Activated CD4-positive, alpha-beta T cell treated with anti-CD3 and anti-CD28 coated beads, Interleukin-2, amount 10 ng/mL, durations not matched to agents 24 days and 14 days (primary cell): ENCODE data around the gene LPXN. TPM values are rescaled to one million over a fixed set of nuclear protein-coding genes. Genes with fewer than 3 reads are reported as not detected.
A peak's percentile ranks its signal among the peaks of the same experiment; 100 is the strongest.
"Not testable (repeated sequence)": the region's sequence is repeated elsewhere in the genome, so short reads cannot be mapped to it uniquely, and the experiment has no call there.

Source experiments
- DNase-seq: peaks from one replicate; pipeline ENCODE4 v3.0.0; 2022
- H3K27ac Mint-ChIP-seq: one replicate; pipeline ENCODE4 v1.8.0; 2022; ENCODE audit warnings: mild to moderate bottlenecking, mixed read lengths
- H3K27me3 Mint-ChIP-seq: one replicate; pipeline ENCODE4 v1.8.0; 2022; ENCODE audit warnings: mixed read lengths
- H3K36me3 Mint-ChIP-seq: one replicate; pipeline ENCODE4 v1.8.0; 2022; ENCODE audit warnings: low read depth, mild to moderate bottlenecking, mixed read lengths
- H3K4me1 Mint-ChIP-seq: one replicate; pipeline ENCODE4 v1.8.0; 2021; ENCODE audit warnings: mixed read lengths
- H3K4me3 Mint-ChIP-seq: one replicate; pipeline ENCODE4 v1.8.0; 2022; ENCODE audit warnings: mild to moderate bottlenecking, moderate library complexity, mixed read lengths
- H3K9me3 Mint-ChIP-seq: one replicate; pipeline ENCODE4 v1.8.0; 2021; ENCODE audit warnings: mixed read lengths
- intact Hi-C: fragments of 100-400 bp; cut with micrococcal nuclease; formaldehyde crosslinking; loops from one replicate; pipeline ENCODE4 v1.15.1; 2023
- total RNA-seq: library from RNA; stranded (reverse); gene quantifications from 2 replicates; pipeline ENCODE4 v1.2.3, GENCODE V29; 2022

LPXN gene
- total RNA-seq, 1 donor from 2014 or later, result 86.3 TPM

DNA sequence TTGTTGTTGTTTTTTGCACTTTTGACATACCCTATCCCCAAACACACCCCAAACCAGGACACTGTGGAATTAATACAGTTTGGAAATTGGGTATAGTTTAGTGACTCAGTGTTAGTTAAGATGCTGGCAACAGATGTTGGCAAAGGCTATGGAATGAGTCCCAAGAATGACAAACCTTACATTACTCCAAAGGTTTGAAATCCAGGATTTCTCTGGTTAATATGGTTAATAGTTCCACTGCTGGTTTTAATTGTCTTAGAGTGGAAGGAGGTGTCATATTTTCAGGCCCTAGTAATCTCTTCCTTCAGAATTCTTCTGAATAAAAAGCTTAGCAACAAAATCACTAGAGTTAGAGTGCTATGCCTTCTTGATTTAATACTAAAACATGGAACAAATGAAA, 775 bp downstream of the LPXN start:
- peaks cover 61% of the 10 kb centered on the region for H3K4me1 Mint-ChIP-seq
- intact Hi-C loops, result loop anchor here (2.0 to 5.0 kb wide), 2 partner anchors 1148 to 1238 kb away; partner anchors contain the start of genes P2RX3, SLC43A3 and SSRP1
- peak overlapping the region; percentile 93 for H3K4me3 Mint-ChIP-seq
- no peak for DNase-seq
- no peaks in the 10 kb centered on the region for H3K9me3 Mint-ChIP-seq
- peaks cover 4% of the 10 kb centered on the region for H3K27me3 Mint-ChIP-seq
- H3K36me3 Mint-ChIP-seq, result peaks cover 32% of the 10 kb centered on the region
- H3K27ac Mint-ChIP-seq, result peak overlapping the region; percentile 95

DNA sequence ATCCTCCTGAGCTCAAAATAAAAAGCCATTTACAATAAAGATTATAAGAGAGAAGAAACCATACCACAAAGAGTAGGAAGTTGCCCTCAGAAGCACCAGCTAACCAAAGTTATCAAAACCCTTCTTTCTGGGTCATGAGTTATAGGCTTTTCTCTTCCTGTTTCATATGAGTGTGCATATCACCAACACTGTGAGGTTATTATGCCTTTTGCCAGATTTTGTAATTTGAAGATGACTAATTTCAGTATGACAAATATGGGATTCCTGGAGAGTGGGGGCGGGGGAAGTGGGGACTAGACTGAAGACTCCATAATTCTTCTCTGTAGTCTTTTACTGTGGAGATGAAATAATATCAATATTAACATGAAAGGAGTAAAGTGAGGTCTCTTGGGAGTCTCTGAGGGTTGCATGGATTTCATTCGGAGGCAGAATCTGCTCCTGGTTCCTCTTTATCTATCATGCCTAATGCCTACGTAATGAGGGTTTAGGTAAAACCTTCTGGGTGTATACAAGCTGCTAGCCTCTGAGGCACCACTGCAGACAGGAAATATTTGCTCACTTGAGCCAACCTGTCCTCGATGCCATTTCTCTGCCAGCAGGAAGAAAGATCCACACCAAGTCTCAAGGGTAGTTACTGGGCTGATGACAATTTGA, 2.1 kb downstream of the LPXN start:
- DNase-seq, result peak; percentile 77
- H3K4me1 Mint-ChIP-seq, result peaks cover 66% of the 10 kb centered on the region

DNA sequence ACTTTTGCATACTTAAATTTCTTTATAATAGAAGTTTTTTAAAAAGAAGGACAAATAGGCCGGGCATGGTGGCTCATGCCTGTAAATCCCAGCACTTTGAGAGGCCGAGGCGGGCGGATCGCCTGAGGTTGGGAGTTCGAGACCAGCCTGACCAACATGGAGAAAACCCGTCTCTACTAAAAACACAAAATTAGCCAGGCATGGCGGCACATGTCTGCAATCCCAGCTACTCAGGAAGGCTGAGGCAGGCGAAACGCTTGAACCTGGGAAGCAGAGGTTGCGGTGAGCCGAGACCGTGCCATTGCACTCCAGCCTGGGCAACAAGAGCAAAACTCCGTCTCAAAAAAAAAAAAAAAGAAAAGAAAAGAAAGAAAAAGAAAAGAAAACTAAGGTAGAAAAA, 2.8 kb downstream of the LPXN start:
- not testable (repeated sequence) for DNase-seq, H3K27me3 Mint-ChIP-seq, H3K9me3 Mint-ChIP-seq
- H3K4me3 Mint-ChIP-seq, result peak overlapping the region; percentile 93
- peak overlapping the region; percentile 95 for H3K27ac Mint-ChIP-seq
- peaks cover 65% of the 10 kb centered on the region for H3K4me1 Mint-ChIP-seq
- intact Hi-C loops, result loop anchor here (1.0 kb wide), 1 partner anchor 48 kb away; no protein-coding TSS in a partner anchor
- H3K36me3 Mint-ChIP-seq, result peaks cover 39% of the 10 kb centered on the region

More for the DNA sequence above, 2.1 kb downstream of the LPXN start:
- Mint-ChIP-seq H3K27me3 (peaks cover 4% of the 10 kb centered on the region), H3K9me3 (no peaks in the 10 kb centered on the region), H3K27ac (peak overlapping the region; percentile 95), H3K36me3 (peaks cover 39% of the 10 kb centered on the region), H3K4me3 (peak overlapping the region; percentile 93)
- intact Hi-C loops, result loop anchor here (1.0 to 2.0 kb wide), 2 partner anchors 48 to 1147 kb away; partner anchors contain the start of gene SLC43A3

DNA sequence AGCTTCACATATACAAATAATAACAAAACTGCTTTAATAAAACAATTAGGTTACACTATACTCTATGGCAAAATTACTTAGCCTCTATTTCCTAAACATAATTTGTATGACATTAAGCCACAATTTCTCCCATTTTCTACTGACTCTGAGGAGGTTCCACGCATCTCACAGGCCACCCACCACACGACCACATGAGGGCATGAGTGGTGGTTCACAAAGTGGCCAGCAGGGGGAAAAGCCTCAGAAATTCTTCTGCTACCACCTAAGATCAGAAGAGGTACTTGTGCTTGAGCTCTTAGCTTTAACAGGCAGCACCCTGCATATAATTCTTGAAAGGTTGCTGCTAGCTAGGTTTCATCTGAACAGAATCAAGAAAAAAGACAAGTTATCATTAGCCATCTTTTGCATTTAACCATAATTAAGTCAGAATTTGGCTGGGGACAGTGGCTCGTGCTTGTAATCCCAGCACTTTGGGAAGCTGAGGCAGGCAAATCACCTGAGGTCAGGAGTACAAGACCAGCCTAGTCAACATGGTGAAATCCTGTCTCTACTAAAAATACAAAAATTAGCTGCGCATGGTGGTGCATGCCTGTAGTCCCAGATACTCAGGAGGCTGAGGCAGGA, 7.7 kb downstream of the LPXN start:
- intact Hi-C loops, result loop anchor here (2.0 kb wide), 1 partner anchor 107 kb away; no protein-coding TSS in a partner anchor
- H3K27ac Mint-ChIP-seq, result peak overlapping the region; percentile 80
- DNase-seq, result peak; percentile 91
- H3K9me3 Mint-ChIP-seq, result no peaks in the 10 kb centered on the region
- peaks cover 49% of the 10 kb centered on the region for H3K36me3 Mint-ChIP-seq
- no peaks in the 10 kb centered on the region for H3K27me3 Mint-ChIP-seq
- H3K4me1 Mint-ChIP-seq, result peaks cover 47% of the 10 kb centered on the region
- peak overlapping the region; percentile 11 for H3K4me3 Mint-ChIP-seq

DNA sequence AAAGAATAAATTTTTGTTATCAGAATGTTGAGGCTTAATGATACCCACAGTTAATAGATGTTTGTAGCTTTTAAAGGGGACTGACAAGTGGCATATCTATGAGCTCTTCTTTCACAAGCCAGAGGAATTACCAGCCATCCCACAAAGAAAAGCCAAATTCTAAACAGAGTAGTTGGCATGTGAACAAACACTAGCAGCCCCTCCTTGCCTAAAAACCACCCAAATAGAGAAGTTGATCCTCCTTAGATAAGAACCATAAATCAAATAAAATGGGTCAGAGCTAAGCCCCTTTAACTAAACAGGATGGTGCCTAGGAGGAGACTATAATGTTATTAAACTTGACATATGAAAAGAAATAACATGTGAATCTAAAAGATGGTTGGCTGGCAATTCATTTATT, 11.4 kb downstream of the LPXN start:
- Mint-ChIP-seq H3K4me3 (no peak overlapping the region), H3K27ac (no peak overlapping the region), H3K36me3 (peaks cover 45% of the 10 kb centered on the region), H3K4me1 (peaks cover 44% of the 10 kb centered on the region), H3K9me3 (no peaks in the 10 kb centered on the region), H3K27me3 (no peaks in the 10 kb centered on the region)
- intact Hi-C loops, result no loop called here
- no peak for DNase-seq

DNA sequence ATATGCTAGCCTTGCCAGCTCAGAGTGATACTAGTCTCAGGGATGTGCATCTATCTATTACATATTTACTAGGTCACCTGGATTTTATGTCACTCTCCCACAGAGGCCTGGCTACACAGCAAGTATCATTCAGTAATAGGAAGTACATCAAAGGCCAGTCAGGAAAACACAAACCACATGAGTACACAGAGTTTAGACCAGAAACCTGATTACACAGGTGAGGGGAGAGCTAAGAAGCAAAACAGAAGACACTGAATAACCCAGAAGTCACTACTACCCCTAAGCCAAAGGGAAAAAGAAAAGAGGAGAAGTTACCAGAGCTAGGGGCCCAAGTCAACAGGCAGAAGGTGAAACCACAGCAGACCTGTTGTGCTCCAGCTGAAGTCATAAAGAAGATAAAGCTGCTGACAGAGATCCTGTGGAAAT, 13.3 kb downstream of the LPXN start:
- H3K27me3 Mint-ChIP-seq, result no peaks in the 10 kb centered on the region
- intact Hi-C loops, result no loop called here
- H3K4me1 Mint-ChIP-seq, result peaks cover 31% of the 10 kb centered on the region
- no peak for DNase-seq
- no peaks in the 10 kb centered on the region for H3K9me3 Mint-ChIP-seq
- peak overlapping the region; percentile 38 for H3K4me3 Mint-ChIP-seq
- H3K36me3 Mint-ChIP-seq, result peaks cover 37% of the 10 kb centered on the region
- H3K27ac Mint-ChIP-seq, result peak overlapping the region; percentile 85

DNA sequence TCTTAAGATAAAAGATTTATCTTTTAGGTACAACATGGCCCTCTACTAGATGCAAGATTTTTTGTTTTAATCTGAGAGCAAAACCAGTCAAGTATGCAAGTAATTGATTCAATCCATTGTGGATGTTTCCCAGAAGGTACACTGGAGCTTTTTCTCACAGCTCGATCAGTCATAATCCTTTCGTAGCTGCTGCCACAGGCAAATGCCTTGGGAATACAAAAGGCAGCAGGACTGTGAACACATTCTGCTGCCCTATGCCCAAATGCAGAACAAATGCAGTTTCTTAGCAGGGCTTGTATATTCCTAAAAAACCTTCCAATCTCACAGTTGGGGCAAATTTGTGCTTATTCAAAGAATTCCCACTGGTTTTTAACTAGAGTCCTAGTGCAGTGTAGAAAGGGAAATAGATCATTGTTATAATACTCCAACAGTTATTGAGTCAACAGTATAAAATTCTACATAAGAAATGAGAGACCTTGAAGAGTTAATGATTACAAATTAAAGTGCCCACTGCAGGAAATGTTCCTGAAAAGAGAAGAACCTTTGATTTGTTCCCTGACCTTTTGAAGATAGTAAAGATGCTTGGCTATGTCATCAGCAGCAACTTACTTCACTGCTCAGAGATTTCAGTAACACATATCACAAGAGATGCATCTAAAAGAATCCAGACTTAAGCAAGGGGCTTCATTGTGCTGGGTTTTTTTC, 14.1 kb downstream of the LPXN start:
- H3K4me1 Mint-ChIP-seq, result peaks cover 32% of the 10 kb centered on the region
- no peaks in the 10 kb centered on the region for H3K27me3 Mint-ChIP-seq
- DNase-seq, result no peak
- H3K27ac Mint-ChIP-seq, result no peak overlapping the region
- no peak overlapping the region for H3K4me3 Mint-ChIP-seq
- H3K36me3 Mint-ChIP-seq, result peaks cover 43% of the 10 kb centered on the region
- intact Hi-C loops, result no loop called here
- no peaks in the 10 kb centered on the region for H3K9me3 Mint-ChIP-seq

DNA sequence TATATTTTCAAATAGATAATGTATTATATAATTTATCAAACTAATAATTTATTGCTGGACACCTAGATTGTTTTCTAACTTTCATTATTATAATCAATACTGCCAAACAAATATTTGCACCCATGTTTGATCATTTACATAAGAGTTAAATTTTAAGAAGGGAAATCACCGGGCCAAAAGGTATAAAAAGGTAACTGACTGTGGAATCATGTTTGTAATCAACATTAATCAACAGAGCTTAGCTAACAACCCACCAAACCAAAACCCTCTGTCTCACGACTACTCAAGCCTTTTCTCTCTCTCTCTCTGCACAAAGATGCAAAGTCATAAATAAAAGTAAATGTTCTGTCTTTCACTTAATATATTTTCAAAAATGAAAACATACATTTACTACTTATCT, 14.8 kb downstream of the LPXN start:
- no peaks in the 10 kb centered on the region for H3K27me3 Mint-ChIP-seq
- H3K4me3 Mint-ChIP-seq, result no peak overlapping the region
- H3K9me3 Mint-ChIP-seq, result no peaks in the 10 kb centered on the region
- no peak for DNase-seq
- intact Hi-C loops, result no loop called here
- peaks cover 41% of the 10 kb centered on the region for H3K36me3 Mint-ChIP-seq
- H3K4me1 Mint-ChIP-seq, result peaks cover 32% of the 10 kb centered on the region
- H3K27ac Mint-ChIP-seq, result no peak overlapping the region

DNA sequence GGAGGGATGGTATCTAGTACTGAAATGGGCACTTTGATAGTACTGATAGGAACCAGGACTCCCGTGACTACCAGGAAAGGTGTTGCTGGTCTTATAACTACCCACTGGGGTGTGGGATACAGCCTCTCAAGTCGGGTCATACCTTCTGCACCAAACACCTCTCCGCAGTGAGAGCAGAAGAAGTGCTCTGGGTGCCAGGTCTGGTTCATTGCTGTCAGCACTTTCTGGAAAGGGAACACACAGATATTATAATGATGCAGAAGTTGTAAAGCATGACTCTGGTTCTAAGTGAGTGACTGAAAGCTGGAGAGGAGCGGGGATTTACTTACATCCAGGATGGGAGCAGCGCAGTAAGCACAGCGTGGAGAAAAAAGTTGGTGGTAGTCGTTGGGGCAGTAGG, 26.0 kb downstream of the LPXN start:
- intact Hi-C loops, result no loop called here
- Mint-ChIP-seq H3K9me3 (no peaks in the 10 kb centered on the region), H3K4me3 (no peak overlapping the region), H3K36me3 (peaks cover 83% of the 10 kb centered on the region), H3K27ac (peak overlapping the region; percentile 32), H3K4me1 (peaks cover 4% of the 10 kb centered on the region), H3K27me3 (no peaks in the 10 kb centered on the region)
- DNase-seq, result no peak

DNA sequence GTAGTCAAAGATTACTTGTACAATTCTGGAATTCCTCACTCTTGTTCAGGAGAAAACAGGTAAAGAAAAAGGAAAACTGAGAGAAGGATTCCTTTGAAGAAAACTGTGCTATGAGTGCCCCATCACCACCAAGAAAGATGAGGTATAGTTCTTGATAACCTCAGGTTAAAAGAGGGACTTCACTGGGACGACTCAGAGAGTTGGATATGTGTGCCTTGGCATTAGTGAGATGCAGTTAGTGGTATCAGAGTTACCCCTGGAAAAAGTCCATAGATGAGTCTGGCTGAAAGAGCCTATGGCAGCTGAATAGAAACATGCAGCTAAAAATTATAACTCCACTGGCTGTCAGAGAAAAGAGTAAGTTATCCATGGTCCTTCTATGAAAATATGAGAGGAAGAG, 28.8 kb downstream of the LPXN start:
- H3K4me3 Mint-ChIP-seq, result no peak overlapping the region
- DNase-seq, result no peak
- peaks cover 73% of the 10 kb centered on the region for H3K36me3 Mint-ChIP-seq
- intact Hi-C loops, result no loop called here
- H3K9me3 Mint-ChIP-seq, result no peaks in the 10 kb centered on the region
- no peak overlapping the region for H3K27ac Mint-ChIP-seq
- H3K4me1 Mint-ChIP-seq, result peaks cover 10% of the 10 kb centered on the region
- no peaks in the 10 kb centered on the region for H3K27me3 Mint-ChIP-seq

DNA sequence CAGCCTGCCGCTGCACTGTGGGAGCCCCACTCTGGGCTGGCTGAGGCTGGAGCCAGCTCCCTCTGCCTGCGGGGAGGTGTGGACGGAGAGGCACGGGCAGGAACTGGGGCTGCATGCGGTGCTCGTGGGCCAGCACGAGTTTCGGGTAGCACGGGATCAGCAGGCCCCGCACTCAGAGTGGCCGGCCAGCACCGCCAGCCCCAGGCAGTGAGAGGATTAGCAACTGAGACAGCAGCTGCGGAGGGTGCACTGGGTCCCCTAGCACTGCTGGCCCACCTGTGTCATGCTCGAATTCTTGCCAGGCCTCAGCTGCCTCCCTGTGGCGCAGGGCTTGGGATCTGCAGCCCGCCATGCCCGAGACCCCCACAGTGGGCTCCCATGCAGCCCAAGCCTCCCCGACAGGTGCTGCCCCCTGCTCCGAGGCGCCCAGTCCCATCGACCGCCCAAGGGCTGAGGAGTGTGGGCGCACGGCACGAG, 43.8 kb downstream of the LPXN start:
- Mint-ChIP-seq H3K9me3 (peaks cover 7% of the 10 kb centered on the region), H3K4me3 (no peak overlapping the region), H3K27me3 (no peaks in the 10 kb centered on the region), H3K4me1 (peaks cover 28% of the 10 kb centered on the region), H3K36me3 (peaks cover 81% of the 10 kb centered on the region), H3K27ac (no peak overlapping the region)
- DNase-seq, result no peak
- intact Hi-C loops, result no loop called here

DNA sequence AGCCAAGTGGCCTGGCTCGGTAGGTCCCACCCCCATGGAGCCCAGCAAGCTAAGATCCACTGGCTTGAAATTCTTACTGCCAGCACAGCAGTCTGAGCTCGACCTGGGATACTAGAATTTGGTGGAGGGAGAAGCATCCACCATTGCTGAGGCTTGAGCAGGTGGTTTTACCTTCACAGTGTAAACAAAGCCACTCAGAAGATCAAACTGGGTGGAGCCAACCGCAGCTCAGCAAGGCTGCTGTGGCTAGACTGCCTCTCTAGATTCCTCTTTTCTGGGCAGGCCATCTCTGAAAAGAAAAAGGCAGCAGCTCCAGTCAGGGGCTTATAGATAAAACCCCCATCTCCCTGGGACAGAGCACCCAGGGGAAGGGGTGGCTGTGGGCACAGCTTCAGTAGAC, 45.4 kb downstream of the LPXN start:
- DNase-seq, result peak; percentile 83
- Mint-ChIP-seq H3K27ac (no peak overlapping the region), H3K36me3 (peaks cover 71% of the 10 kb centered on the region)

DNA sequence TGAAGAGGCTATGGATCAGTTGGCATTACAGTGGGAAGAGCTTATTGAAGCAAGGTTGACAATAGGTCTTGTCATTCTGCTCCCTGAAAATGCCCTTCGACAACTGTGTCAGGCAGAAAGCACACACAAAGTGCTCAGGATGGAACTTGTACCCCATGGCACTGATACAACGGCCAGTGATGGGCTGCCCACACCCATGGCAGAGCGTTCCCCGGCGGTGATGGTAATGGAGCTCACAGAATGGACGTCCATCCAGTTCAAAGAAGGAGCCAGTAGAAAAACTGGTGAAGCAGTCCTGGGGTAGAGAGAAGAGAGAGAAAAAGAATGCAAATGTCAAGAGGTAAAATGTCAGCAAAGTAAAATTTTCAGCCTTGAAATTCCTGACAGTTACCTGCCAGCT, 48.2 kb downstream of the LPXN start:
- Mint-ChIP-seq H3K27ac (no peak overlapping the region), H3K4me3 (no peak overlapping the region), H3K9me3 (no peaks in the 10 kb centered on the region), H3K27me3 (no peaks in the 10 kb centered on the region), H3K36me3 (peaks cover 45% of the 10 kb centered on the region), H3K4me1 (peaks cover 37% of the 10 kb centered on the region)
- DNase-seq, result no peak
- intact Hi-C loops, result loop anchor here (5.0 to 10.0 kb wide), 3 partner anchors 863 to 1103 kb away; partner anchors contain the start of genes SLC43A3, UBE2L6 and ZDHHC5

More for the DNA sequence above, 45.4 kb downstream of the LPXN start:
- intact Hi-C loops, result no loop called here
- Mint-ChIP-seq H3K4me3 (no peak overlapping the region), H3K27me3 (no peaks in the 10 kb centered on the region), H3K9me3 (no peaks in the 10 kb centered on the region), H3K4me1 (peaks cover 32% of the 10 kb centered on the region)

DNA sequence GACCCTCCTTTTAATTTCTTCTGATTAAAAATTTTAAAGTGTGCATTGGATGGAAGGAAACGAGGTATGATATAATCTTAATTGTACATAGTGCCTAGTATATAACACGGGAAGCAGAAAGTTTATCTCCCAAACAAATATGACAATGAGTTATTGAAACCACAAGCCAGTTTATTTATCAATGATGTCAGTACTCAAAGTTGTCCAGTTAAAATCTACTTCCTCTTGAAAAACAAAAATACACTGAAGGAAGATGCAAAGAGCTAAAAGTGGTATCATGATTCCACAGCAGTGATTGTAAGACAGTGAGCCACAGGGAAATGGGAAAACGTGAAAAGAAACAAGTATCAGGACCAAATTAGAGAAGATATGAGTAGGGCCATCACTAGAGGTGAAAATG, 48.9 kb downstream of the LPXN start:
- Mint-ChIP-seq H3K9me3 (no peaks in the 10 kb centered on the region), H3K4me1 (peaks cover 37% of the 10 kb centered on the region), H3K27ac (no peak overlapping the region), H3K27me3 (no peaks in the 10 kb centered on the region), H3K4me3 (no peak overlapping the region), H3K36me3 (peaks cover 44% of the 10 kb centered on the region)
- intact Hi-C loops, result loop anchor here (5.0 to 10.0 kb wide), 3 partner anchors 862 to 1102 kb away; partner anchors contain the start of genes SLC43A3, UBE2L6 and ZDHHC5
- no peak for DNase-seq
